Stimulated activated CD8-positive, alpha-beta memory T cell treated with anti-CD3 and anti-CD28 coated beads, Interleukin-12 subunit alpha, Interleukin-12 subunit beta, amount 100 ng/mL, for 4 hours (primary cell): ENCODE measurements around the gene CBFA2T3.
"Not testable (repeated sequence)": the region's sequence is repeated elsewhere in the genome, so short reads cannot be mapped to it uniquely, and the experiment has no call there.

Experiments used
- DNase-seq: peaks from one replicate; pipeline ENCODE4 v3.0.0-alpha.2; 2020; ENCODE audit warnings: low read depth

Gene CBFA2T3

DNA sequence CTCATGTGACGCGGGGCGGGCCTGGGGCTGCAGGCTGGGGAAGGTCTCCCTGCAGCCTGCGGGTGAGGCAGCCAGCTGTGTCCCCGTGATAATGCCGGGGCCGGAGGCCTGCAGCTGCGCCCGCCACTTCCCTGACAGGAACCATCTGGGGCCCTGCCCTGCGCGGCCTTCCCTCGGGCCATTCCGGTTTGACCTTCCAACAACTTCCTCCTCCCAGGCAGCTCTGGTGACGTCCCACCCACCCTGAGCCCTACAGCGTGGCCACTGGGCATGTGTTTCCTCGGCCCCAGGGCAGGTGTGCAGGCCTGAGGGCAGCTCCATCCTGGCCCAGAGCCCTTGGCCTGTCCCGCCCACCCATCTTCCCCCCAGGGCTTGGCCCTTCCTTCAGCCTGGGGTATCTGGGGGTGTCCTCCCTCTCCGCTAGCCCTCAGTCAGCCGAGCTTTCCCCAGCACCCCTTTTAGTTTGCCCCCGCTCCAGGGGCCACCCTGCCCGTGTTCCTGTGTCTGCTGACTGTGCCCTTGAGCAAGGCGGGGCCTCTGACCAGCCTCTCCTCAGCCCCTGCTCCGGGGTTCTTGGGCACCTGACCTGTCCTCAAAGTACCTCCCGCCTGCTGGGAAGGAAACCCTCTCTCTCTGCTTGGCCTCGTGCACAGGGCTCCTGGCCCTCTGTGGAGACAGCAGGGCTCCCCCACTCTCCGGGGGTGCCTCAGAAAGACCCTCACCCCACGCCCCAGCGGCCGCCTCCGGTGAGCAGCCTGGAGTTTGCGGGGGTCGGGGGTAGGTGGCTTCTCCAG is at the start of gene CBFA2T3:
CBFA2T3 (minus strand) TSS at position 190 of the 794 bp plus-strand sequence. CDS start 400 bp downstream, outside the sequence.
- DNase-seq, result no peak

DNA sequence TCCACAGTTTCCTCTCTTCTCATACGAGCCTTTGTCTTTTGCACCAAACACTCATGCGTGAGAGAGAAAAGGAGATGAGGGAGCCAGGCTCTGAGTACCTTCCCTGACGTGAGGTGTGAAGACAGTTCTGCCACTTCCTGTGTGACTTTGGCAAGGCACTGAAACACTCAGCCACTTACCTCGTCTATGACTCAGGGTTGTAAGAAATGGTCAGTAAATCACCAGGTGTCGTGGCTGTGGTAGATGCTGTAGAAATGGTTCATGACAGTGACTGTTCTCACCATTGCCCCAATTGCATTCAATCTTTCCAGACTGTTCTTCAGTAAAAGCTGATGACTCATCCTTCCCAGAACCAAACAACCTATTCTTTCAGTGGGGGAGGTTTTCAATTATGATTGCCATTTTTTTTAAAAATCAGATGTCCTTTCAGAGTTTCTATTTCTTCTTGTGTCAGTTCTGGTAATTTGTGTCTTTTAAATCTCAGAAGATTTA is 49.2 kb upstream of the CBFA2T3 start:
- peak; percentile 23 for DNase-seq

DNA sequence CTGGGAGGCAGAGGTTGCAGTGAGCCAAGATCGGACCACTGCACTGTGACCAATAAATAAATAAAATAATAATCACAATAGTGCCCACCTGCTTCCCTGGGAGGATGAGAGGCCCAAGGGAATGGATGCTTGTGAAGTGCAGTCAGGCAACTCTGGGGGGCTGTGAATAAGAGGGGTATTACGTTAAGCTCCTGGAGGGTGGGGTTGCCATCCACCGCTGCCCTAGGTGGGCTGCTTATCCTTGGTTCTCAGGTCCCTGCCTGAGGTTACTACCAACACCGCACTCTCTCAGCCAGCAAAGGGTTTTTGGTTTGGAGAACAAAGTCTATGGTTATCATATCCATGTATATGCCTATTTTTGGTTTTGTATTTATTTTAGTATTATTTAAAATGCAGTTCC is 48.6 kb upstream of the CBFA2T3 start:
- no peak for DNase-seq

DNA sequence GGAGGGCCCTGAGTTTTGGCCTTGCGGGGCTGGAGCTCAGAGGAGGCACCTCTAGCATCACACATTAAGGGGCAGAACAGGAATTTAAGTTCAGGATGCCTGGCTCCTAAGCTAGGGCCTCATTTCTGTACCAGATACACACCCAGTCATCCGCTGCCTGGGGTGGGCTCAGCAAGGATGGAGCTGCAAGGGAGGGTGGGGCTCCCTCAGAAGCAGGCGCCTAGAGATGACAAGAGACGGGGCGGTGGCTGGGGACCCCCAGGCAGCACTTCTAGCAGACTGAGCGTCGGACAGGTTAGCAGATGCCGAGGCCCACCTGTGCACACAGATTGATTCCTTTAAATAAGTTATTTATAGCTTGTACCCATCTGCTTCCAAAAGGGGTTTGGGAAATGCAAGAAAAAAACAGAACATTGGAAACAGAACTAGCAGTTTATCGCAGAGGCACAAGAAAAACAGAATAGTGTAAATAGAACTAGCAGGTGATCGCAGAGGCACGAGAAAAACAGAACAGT is 47.6 kb upstream of the CBFA2T3 start:
- DNase-seq, result no peak

DNA sequence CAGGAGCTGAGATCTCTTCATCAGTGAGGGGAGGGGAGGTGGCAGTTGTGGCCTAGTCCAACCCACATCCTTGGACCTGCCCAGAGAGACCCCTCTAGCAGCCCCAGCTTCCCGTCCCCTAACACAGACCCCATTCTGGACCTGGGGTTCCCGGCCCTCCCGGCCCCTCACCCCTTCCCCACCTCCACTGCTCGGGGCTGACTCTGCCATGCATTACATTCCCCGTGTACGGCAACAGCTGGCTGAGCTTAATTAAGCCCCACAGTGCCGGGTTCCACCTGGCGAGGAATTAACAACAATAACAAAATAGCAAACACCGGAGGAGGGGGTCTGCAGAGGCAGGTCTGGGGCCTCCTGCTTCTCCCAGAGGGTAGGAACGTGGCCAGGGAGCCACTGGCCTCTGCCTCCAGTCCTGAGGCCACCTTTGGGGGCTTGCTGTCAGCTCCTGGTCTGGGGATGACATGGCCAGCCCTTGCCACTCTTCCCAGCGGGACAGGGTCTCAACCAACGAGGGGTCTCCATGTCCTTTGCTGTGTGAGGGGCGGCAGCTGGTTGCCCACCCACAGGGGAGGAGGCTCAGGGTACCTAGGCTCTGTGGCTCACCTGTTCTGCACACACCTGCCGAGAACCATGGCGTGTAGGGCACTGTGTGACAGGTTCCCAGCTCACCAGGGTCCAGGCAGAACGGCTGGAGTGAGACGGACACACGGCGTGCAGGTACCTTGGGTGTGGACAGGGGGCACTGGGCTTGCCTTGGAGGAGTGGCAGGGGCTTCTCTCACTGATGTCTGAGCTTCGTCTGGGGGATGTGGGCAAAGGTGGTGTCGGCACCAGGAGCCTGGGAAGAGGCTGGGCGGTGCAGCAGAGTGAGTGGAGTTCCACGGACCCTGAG is 46.9 kb upstream of the CBFA2T3 start:
- DNase-seq, result no peak

DNA sequence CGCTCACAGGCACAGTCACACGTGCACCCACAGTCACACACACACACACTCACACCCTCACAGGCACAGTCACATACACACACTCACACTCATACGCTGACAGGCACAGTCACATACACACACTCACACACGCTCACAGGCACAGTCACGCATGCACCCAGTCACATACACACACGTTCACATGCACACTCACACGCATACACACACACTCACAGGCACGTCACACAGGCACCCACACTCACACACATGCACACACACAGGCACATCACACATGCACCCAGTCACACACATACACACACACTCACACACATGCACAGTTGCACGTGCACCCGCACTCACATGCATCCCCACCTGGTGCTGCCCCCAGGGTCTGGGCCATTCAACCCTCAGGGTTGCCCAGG is 46.1 kb upstream of the CBFA2T3 start:
- DNase-seq, result no peak

DNA sequence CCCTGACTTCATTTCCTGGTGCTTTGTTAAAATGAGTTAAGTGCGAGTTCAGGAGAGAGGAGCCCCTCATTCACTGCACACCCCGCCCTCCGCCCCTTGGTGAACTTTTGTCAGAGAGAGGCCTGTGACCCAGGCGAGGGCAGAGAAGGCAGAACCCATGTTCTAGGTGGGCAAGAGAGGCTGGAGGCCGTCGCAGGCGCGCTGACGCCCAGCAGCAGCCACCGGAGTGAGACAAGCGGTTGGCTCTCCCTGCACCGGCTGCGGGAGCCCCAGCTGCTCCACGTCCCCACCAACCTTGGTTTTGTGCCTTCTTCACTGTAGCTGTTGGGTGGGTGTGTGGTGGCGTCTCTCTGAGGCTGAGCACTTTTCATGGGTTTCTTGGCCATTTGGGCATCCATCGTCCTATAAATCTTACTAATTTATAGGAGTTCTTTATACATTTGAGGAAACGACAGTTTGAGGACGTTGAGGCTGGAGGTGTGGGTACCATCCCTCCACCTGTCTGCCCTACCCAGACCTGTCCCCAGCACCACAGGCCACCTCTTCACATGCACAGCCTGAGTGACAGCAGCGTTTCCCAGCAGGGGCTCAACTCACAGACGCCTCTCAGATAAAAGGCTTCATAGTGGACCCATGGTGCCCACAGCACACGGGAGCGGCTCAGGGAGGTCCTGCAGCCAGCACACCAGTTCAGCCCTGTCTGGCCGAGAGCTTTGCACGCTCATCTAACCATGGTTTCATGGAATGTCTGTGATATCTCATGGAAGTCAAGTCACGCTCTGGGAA is 45.2 kb upstream of the CBFA2T3 start:
- no peak for DNase-seq

DNA sequence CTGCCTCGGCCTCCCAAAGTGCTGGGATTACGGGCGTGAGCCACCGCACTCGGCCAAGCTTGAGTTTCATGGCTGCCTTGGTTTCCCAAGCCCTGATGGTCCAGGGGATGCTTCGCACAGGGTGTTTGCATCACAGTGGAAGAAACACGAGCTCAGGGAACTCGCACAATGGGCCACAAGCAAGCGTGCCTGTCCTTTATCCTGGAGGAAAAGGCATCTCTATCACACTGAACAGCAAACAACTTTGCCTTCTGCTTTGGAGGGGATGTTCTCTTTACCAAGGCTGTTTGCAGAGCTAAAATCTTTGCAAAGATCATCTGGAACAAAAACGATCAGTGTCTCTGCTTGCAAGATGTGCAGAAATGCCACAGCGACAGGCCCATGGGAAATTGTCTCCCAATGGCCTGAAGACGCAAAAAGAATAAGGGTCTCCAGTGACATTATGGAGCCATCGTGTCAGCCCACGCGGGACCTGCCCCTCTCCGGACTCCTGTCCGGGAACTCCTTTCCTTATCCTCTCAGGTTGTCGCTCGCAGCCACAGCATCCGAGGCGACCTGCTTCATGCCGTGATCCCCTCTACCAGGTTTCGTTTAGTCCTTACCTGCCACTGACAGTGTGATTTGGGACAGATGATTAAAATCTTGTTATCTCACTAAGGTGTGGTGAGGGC is 44.1 kb upstream of the CBFA2T3 start:
- DNase-seq, result no peak

DNA sequence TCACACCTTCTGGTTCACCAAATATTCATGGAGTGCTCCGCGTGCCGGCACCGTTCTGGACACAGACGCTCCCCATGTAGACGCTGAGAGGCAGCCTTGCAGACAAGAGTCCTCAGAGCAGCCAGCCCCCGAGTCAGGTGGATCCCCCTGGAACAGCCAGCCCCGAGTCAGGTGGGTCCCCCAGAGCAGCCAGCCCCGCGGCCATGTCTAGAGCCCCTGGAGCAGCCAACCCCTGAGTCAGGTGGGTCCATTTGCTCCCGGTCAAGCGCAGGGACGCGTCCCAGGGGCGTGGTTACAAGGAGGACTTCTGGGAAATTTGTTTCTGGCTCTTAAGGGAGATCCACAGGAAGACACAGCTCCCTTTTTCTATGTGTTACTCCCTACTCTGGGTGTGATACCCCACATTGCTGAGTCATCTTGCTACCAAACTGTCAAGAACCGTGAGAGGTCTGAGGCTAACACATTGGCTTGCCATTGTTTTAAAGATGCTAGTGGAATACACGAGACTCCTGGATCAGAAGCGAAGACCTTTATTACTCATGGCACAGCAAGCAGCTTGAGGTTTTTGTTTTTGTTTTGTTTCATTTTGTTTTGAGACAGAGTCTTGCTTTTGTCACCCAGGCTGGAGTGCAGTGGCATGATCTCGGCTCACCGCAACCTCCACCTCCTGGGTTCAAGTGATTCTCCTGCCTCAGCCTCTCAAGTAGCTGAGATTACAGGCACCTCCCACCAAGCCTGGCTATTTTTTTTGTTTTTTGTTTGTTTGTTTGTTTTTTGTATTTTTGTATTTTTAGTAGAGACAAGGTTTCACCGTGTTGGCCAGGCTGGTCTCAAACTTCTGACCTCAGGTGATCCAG is 43.3 kb upstream of the CBFA2T3 start:
- DNase-seq, result no peak

DNA sequence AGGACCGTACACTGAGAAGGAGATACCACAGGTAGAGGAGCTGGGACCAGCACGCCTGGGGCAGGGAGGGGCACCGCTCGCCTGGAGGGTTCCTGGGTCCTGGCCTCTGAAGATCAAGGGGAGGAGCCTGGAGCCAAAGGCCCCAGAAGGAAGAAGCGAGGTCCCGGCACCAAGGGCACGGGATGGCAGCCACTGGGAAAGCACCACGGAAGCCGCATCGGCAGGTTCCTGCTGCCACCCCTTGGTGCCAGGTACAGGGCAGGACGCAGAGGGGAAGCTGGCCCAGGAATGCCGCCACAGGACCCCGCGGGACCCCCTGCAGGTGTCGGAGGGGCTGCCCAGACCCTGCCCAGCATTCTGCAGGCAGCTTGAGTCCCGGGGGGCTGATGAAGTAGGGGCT is 42.5 kb upstream of the CBFA2T3 start:
- no peak for DNase-seq

DNA sequence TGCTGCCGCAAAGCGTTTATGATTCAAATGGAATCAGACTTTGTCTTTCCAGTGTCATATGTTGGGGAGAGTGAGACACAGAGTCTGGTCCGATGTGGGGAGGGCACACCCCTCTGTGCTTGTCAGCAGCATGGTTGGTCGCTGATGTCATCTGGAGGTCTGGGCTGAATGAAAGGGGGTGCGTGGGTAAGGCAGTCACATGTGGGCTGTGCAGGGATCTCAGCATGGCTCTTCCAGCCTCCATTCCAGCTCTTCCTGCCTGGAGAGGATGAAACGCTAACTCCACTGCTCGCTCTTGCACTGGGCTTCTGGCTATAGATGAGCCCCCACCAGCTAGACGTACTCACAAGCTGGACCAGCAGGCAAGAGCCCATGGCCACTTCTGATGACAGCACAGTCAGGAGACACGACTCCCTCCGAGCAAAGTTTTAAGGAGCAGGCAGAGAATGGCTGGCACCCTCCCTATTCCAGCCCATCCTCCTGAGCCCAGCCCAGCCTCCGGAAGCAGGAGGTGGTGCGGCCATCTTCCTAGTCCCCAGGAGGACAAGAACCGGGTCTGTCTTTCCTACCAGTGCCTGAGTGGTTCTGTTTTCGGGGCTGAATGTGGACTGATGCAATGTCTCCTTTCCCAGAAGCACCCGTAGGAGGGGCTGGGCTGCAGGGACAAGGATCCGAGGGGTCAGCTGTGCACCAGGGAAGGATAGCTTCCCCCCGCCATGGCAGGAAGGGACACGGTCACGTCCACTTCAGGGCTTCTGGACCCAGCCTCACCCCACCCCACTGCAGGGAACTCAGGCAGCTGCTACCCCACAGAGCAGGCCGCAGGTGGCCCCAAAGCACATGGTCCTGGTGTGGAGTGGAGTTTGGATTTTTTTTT is 41.5 kb upstream of the CBFA2T3 start:
- no peak for DNase-seq

DNA sequence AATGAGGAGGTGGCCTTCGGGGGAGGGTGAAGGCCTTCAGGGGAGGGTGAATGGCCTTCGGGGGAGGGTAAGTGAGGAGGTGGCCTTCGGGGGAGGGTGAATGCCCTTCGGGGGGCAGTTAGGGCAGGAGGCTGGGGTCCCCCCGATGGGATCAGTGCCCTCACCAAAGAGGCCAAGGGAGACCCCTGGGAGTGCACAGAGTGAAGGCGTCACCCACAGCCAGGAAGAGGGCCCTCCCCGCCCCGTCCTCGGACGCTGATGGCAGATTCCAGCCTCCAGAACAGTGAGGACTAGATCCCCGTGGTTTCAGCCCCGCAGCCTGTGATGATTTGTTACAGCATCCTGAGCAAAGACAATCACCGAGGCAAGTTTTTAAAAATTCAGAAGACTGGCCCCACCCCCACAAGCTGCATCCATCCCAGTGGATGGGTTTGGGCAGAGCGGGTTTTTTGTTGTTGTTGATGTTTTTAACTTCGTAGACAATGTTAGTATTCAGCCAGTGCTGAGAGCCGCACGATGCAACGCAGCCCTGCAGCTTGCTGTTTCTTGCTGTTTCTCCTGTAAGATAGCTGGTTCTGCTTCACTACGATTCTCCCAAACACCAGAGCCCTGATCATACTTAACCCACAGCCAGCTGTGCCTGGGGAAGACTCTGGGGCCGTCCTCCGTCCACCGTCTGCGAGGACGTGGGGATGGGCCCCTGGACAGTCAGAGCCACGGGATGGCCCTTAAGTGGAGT is 40.7 kb upstream of the CBFA2T3 start:
- DNase-seq, result no peak

DNA sequence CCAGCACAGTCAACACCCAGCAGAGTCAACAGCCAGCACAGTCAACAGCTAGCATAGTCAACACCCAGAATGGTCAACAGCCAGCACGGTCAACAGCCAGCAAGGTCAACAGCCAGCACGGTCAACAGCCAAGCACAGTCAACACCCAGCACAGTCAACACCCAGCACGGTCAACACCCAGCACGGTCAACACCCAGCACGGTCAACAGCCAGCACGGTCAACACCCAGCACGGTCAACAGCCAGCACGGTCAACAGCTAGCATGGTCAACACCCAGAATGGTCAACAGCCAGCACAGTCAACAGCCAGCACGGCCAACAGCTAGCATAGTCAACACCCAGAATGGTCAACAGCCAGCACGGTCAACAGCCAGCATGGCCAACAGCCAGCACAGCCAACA is 39.6 kb upstream of the CBFA2T3 start:
- not testable (repeated sequence) for DNase-seq

DNA sequence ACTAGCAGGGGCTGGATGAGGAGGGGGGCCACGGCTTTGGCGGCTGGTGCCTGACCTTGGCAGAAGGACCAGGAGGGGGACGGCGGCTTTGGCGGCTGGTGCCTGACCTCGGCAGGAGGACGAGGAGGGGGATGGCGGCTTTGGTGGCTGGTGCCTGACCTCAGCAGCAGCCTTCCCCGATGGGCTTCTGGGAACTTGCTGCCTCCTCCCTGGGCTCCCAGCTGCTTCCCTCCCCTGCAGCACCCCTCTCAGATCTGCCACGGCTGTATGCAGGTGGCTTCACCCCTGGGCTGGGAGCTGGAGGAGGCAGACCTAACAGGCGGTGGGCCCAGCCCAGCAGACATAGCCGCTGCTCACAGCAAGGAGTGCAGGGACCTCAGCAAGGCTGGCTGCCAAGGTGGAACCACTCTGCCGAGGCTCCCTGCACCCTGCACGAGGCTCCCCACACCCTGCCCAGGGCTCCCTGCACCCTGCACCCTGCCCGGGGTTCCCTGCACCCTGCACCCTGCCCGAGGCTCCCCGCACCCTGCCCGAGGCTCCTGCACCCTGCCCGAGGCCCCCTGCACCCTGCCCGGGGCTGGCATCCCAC is 38.4 kb upstream of the CBFA2T3 start:
- no peak for DNase-seq

DNA sequence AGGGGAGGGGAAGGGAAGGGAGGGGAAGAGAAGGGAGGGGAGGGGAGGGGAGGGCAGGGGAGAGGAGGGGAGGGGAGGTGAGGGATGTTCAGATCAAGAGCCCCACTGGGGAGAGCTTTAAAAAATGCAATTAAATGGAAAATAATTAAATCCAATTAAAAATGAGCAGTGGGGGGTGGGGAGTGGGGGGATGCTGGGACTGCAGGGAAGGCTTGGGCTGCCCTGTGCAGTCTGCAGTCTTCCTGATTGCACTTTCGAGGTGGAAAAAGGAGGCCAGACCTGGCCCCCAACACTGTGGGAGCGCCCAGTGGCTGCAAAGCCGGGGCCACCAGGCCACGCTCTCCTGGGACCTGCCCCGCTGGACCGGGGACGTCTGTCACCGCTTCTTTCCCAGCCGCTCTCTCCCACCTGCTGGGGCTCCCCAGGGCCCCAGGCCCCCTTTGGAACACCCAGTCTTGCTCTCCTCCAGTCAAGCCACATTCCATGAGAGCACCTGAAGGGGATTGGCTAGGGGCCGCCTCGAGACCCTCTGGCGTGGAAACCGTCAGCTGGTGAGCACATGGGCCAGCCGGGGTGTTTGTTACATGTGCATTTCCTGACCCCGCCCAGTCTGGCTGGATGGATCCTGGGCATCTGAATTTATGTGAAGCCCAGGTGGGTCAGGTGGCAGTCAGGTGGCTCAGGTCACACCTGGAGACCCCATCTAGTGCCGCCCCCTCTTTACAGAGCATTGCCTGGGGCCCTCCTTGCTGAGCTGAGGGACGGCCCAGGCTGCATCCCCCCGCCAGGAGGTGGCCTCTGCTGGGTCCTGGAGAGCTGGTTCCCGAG is 37.6 kb upstream of the CBFA2T3 start:
- DNase-seq, result no peak

DNA sequence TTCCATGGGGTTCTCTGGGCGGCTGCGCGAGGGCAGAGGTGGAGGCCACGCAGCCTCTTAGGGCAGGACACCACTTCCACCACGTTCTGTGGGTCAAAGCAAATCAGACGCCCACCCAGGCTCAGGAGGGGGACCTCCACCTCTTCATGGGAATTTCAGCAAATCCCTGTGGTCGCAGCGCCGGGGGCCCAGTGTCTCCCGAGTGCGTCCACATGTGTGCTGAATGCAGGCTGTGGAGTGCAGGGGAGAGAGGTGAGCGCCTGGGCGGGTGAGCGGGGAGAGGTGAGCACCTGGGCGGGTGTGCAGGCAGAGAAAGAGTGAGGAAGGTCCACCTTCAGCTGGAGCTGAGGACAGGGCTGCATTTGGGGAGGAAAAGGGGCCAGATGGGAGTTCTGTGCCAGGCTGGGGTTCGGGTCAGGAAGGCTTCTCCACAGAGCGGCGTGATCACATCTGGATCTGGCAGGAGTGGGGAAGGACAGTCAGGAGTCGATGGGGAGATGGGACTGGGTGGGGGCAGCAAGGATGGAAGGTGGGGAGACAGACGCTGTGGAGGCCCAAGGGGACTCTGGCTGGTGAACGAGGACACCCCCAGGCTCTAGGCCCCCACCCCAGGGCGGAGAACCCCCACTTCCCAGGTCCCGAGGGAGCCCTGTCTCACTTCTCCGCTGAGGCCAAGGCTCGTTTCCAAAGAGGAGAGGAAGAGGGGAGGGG is 36.8 kb upstream of the CBFA2T3 start:
- no peak for DNase-seq

DNA sequence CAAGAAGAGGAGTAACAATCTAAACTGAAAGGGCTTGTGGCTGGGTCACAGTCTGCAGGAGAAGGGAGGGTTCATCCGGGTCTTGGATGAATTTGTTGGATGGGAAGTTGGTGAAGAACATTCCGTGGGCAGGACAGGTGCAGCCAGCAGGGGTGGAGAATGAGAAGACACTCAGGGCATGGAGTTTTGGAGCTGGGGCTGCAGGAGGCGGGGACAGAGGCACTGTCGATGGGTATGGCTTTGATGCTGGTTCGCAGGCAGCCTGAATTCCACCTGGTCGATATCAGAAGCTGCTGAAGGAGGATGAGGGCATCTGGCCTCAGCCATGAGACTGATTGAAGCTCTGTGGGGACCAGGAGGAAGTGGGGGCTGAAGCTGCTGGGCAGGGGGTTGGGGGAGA is 36.1 kb upstream of the CBFA2T3 start:
- no peak for DNase-seq
